Epithelial cell of esophagus (primary cell): ENCODE data around the gene NEUROD2.
A peak's percentile ranks its signal among the peaks of the same experiment; 100 is the strongest.

Experiments
- DNase-seq: peaks from one replicate; pipeline ENCODE4 v3.0.0; 2010; ENCODE audit warnings: low read depth
- H3K4me3 ChIP-seq: 2 replicates; pipeline ENCODE4 v1.5.1; 2011; ENCODE audit warnings: mild to moderate bottlenecking, low read length, control low read depth
- CTCF ChIP-seq: IDR thresholded peaks from 2 replicates; pipeline ENCODE4 v1.5.1; 2011; ENCODE audit warnings: low read depth, mild to moderate bottlenecking, low read length, control low read depth, inconsistent platforms; ENCODE audit not compliant: insufficient read depth; ENCODE audit errors: missing control alignments

Gene NEUROD2

GRCh38 chr17:39635614-39636176, 28.0 kb upstream of the NEUROD2 start:
- DNase-seq = no peak
- TF ChIP-seq CTCF = no peak
- H3K4me3 ChIP-seq = no peak overlapping the region

DNA sequence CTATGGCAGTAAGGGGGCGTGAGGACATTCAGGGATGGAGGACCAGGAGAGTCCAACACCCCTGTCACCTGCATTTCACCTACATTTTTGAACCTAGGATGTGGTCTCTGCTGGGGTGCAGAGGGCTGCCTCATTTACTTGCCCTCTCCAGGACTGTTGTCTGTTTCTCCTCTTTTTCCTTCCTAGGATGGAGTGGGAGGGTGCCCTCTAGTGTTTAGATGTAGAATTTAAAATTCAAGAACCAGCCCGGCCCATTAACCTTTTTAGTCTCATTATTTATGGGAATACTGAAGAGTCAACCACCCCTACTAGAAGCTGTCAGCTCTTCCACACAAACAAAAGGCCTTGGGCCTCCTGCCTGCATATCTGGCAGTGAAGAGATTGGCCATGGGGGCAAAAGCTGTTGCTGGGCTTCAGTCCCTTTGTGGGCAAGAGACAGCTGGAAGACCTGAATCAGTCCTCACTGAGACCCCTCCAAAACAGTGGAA, 26.7 kb upstream of the NEUROD2 start:
- peak; percentile 57 for DNase-seq
- TF ChIP-seq CTCF = peak; percentile 69
- no peak overlapping the region for H3K4me3 ChIP-seq

GRCh38 chr17:39633570-39634183, 26.0 kb upstream of the NEUROD2 start:
- no peak for TF ChIP-seq CTCF
- H3K4me3 ChIP-seq = no peak overlapping the region
- no peak for DNase-seq

DNA sequence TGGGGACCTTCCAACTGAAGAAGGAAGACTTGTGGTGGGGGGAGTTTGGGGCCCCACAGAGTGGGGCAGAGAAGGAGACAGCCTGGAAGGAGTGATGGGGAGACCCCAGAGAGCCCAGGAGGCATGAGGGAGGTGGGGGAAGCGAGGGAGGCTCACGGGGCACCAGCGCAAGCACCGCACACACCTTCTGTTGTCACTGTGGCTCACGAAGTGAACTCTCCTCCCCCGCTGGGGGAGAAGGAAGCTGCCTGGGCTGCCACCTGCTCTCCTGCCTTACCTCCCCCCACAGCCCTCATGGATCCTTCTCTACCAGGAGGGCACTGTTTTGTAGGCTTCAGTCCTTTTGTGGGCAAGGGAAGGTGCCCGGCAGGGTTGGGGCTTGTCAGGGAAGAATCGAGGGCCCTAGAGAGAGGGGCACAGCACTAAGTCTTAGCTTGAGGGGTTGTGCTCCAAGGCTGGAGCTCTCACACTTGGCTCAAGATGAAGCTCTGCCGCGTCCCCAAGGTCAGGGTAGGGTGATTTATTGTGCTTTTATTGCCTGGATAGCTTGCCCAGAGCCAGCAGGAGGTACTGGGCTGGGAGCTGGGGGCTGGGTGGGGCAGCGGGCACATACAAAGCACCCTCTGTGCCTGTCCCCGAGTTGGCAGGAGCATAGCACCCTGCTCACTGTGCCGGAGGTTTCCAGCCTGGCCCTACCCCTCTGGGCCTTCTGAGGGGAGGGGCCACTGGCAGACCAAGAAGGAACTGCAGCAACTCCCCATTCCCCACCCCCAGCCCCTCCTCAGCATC, 24.6 kb upstream of the NEUROD2 start:
- DNase-seq = no peak
- TF ChIP-seq CTCF = no peak
- no peak overlapping the region for H3K4me3 ChIP-seq

- TF ChIP-seq CTCF = no peak
- DNase-seq = peak; percentile 67
- H3K4me3 ChIP-seq = no peak overlapping the region
These were observed 23.7 kb upstream of the NEUROD2 start for GRCh38 chr17:39631403-39631802.

GRCh38 chr17:39629898-39630297, 22.2 kb upstream of the NEUROD2 start:
- no peak for TF ChIP-seq CTCF
- DNase-seq = no peak
- no peak overlapping the region for H3K4me3 ChIP-seq
